ENCODE data around the gene XPR1.

DNA sequence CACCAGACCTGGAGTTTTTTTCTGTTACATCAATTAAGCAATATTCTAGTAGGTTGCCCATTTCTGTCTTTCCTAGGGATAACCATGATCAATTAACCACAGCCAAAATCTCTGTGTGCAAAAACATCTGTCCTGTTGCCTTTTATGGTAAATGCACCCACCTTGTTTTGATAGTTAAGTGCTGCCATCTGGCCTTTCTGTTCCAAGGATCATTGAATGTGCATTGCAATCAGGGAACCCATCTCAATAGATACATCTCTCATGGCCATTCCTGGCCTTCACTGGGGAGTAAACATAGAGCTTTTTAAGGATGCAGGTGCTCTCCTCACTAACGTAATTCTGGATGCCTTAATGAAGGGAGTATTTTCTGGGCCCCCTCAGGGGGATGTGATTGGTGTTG is 169.1 kb downstream of the XPR1 start:
- TF ChIP-seq, protein P1, sequence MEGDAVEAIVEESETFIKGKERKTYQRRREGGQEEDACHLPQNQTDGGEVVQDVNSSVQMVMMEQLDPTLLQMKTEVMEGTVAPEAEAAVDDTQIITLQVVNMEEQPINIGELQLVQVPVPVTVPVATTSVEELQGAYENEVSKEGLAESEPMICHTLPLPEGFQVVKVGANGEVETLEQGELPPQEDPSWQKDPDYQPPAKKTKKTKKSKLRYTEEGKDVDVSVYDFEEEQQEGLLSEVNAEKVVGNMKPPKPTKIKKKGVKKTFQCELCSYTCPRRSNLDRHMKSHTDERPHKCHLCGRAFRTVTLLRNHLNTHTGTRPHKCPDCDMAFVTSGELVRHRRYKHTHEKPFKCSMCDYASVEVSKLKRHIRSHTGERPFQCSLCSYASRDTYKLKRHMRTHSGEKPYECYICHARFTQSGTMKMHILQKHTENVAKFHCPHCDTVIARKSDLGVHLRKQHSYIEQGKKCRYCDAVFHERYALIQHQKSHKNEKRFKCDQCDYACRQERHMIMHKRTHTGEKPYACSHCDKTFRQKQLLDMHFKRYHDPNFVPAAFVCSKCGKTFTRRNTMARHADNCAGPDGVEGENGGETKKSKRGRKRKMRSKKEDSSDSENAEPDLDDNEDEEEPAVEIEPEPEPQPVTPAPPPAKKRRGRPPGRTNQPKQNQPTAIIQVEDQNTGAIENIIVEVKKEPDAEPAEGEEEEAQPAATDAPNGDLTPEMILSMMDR (IDR thresholded peaks at IDR 0.05) = no peak
- TF ChIP-seq POLR2AphosphoS5 (IDR thresholded peaks at IDR 0.05) = no peak
- TF ChIP-seq POLR2A (IDR thresholded peaks at IDR 0.05) = no peak
- TF ChIP-seq EP300 (IDR thresholded peaks at IDR 0.05) = no peak
